SK-N-MC (cell line): ENCODE data around the gene PLXNA4.

Experiments
- DNase-seq: peaks from one replicate; pipeline ENCODE4 v3.0.0-alpha.2; 2011; ENCODE audit warnings: low read depth, low spot score
- H3K27ac ChIP-seq: fragments of 200-600 bp; sonication (generic); 2 replicates; pipeline ENCODE4 v1.5.1; 2016; ENCODE audit warnings: mixed run types
- H3K36me3 ChIP-seq: fragments of 200-600 bp; sonication (generic); 2 replicates; pipeline ENCODE4 v1.6.1; 2017; ENCODE audit warnings: antibody characterized with exemption, low read length, mixed read lengths; ENCODE audit not compliant: insufficient read depth
- H3K4me3 ChIP-seq: fragments of 200-600 bp; sonication (generic); 2 replicates; pipeline ENCODE4 v1.5.1; 2016
- H3K9ac ChIP-seq: fragments of 200-600 bp; sonication (generic); 2 replicates; pipeline ENCODE4 v1.8.0; 2017; ENCODE audit warnings: mixed run types, mixed read lengths; ENCODE audit not compliant: insufficient read length
- H3K9me3 ChIP-seq: fragments of 200-600 bp; sonication (generic); 2 replicates; pipeline ENCODE4 v1.6.1; 2017; ENCODE audit warnings: low read depth, mild to moderate bottlenecking, antibody characterized with exemption, low read length, moderate library complexity, mixed read lengths
- EZH2 ChIP-seq: fragments of 200-600 bp; sonication (generic); IDR thresholded peaks from one replicate; pipeline ENCODE4 v1.6.1; 2017; ENCODE audit warnings: antibody characterized with exemption
- FOXP2 ChIP-seq: optimal IDR thresholded peaks from 2 replicates; pipeline ENCODE3; 2011; ENCODE audit warnings: mild to moderate bottlenecking, moderate library complexity; ENCODE audit not compliant: insufficient read depth; ENCODE audit errors: extremely low read length, control extremely low read depth
- POLR2AphosphoS5 ChIP-seq: IDR thresholded peaks from 2 replicates; pipeline ENCODE4 v1.6.1; 2012; ENCODE audit warnings: mild to moderate bottlenecking, low read depth, low read length, borderline replicate concordance

The PLXNA4 gene

DNA sequence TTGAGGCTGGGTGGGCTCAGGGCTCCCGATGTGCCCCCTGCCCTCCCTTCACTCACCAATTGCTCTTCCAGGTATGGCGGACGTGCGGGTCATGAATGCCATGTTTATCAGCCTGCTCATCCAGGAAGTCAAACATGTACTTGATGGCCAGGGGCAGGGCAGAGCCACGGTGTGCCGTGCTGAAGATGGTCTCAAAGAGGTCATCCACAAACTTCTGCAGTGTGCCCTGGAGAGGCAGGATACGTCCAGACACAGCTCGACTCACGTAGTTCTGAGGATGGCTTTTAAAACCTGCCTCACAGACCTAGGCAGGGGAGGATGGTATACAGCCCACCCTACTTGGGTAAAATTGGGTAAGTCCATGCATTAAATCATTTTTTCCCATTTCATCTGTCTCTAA lies 431.2 kb downstream of the PLXNA4 start:
- H3K27ac ChIP-seq = no peak overlapping the region
- DNase-seq = no peak
- no peaks in the 10 kb centered on the region for H3K9me3 ChIP-seq
- H3K36me3 ChIP-seq = no peaks in the 10 kb centered on the region
- no peak overlapping the region for H3K4me3 ChIP-seq
- TF ChIP-seq EZH2 (no peak), POLR2AphosphoS5 (no peak), FOXP2 (no peak)
- no peak overlapping the region for H3K9ac ChIP-seq

DNA sequence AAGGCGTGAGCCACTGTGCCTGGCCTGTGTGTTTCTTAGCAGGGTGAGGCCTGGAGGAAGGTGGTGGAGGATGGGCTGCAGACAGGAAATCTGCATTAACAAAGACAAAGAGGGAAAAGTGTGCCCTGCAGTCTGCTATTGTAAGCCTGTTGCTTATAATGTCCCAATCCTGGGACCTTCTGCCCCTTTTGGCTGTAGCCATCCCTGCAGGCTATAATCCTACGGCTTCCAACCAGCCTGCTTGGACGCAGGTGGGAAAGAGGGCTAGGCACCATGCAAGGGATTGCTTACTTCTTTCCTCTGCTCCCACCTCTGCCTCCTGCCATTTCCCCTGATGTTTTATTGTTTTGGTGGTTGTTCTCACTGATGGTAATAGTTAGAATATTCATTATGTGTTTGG lies 434.3 kb downstream of the PLXNA4 start:
- Histone ChIP-seq H3K4me3 (no peak overlapping the region), H3K27ac (no peak overlapping the region), H3K36me3 (no peaks in the 10 kb centered on the region), H3K9ac (no peak overlapping the region), H3K9me3 (no peaks in the 10 kb centered on the region)
- no peak for TF ChIP-seq POLR2AphosphoS5
- TF ChIP-seq FOXP2 = no peak
- TF ChIP-seq EZH2 = no peak
- no peak for DNase-seq

DNA sequence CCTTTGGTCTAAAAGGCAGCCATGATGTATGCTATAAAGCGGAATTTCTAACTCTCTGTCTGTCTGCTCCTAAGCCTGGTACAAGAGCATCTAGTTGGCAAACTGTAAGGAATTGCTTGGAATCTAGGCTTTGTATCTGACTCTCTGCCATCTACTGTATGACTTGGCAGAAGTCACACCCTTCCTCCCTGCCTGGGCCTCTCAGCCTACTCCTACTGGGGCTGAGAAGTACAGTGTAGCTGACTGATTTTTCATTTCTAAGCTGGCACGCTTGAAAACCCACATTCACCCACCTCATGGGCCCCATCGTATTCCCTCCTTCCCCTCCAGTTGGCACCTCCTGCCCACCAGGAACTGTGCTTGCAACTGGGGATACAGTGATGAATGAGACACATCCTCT lies 435.2 kb downstream of the PLXNA4 start:
- Histone ChIP-seq H3K9ac (no peak overlapping the region), H3K4me3 (no peak overlapping the region), H3K27ac (no peak overlapping the region), H3K36me3 (no peaks in the 10 kb centered on the region), H3K9me3 (no peaks in the 10 kb centered on the region)
- no peak for DNase-seq
- no peak for TF ChIP-seq FOXP2
- TF ChIP-seq POLR2AphosphoS5 = no peak
- TF ChIP-seq EZH2 = no peak

DNA sequence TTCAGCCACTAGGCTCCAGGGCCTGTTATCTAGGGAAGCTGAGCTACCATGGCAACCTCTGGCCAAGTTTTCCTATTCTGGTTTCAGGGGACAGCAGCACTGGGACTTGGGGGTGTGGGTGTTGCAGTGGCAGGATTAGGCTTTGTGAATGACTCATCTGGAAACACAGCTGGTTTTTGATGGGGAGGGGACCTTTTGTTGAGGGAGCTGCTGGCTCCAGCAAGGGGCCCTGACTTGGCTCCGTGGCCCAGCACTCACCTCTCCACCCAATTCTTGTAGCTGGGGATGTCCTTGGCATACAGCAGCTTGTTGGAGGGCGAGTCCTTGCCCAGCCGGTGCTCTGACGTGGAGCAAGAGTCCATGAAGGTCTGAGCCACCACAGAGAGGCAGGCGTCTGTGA lies 435.9 kb downstream of the PLXNA4 start:
- no peak overlapping the region for H3K27ac ChIP-seq
- no peak overlapping the region for H3K4me3 ChIP-seq
- H3K9ac ChIP-seq = no peak overlapping the region
- H3K36me3 ChIP-seq = no peaks in the 10 kb centered on the region
- no peaks in the 10 kb centered on the region for H3K9me3 ChIP-seq
- TF ChIP-seq FOXP2 (no peak), EZH2 (no peak), POLR2AphosphoS5 (no peak)
- DNase-seq = no peak

DNA sequence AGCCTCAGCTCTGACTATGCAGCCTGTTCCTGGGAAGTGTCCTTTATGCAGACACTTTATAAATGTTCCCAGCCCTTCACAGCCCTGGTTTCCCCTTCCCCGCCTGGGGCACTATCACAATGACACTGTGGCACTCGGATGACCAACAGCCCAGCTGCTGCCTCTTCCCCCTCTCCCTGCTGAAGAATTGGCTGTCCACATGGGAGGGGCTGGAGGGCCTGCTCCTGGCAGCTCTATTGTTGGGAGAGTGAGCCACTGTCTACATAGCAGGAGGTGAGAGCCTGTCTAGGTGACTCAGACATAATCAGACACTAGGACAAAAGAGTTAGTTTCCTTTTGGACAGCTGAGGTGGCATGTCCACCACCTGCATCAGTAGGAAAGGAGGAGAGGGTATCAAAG lies 437.5 kb downstream of the PLXNA4 start:
- H3K4me3 ChIP-seq = no peak overlapping the region
- no peak overlapping the region for H3K9ac ChIP-seq
- TF ChIP-seq EZH2 = no peak
- no peak for TF ChIP-seq POLR2AphosphoS5
- TF ChIP-seq FOXP2 = no peak
- H3K36me3 ChIP-seq = no peaks in the 10 kb centered on the region
- H3K9me3 ChIP-seq = no peaks in the 10 kb centered on the region
- DNase-seq = no peak
- H3K27ac ChIP-seq = no peak overlapping the region

DNA sequence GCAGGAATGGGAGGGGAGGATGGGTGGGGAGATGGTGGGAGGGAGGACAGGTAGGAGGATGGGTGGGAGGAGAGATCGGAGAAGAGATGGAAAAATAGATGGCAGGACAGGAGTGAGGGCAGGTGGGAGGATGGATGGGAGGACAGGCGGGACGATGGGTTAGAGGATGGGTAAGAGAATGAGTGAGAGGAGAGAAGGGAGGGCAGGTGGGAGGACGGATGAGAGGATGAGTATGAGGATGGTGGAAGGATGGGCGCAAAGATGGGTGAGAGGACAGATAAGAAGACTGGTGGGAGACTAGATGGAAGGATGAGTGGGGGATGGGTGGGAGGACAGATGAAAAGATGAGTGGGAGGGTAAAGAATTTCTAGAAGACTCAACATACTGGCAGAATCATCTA lies 438.6 kb downstream of the PLXNA4 start:
- TF ChIP-seq POLR2AphosphoS5 = no peak
- no peak for TF ChIP-seq EZH2
- no peak for TF ChIP-seq FOXP2
- Histone ChIP-seq H3K27ac (no peak overlapping the region), H3K9me3 (no peaks in the 10 kb centered on the region), H3K9ac (no peak overlapping the region), H3K4me3 (no peak overlapping the region), H3K36me3 (no peaks in the 10 kb centered on the region)
- no peak for DNase-seq

DNA sequence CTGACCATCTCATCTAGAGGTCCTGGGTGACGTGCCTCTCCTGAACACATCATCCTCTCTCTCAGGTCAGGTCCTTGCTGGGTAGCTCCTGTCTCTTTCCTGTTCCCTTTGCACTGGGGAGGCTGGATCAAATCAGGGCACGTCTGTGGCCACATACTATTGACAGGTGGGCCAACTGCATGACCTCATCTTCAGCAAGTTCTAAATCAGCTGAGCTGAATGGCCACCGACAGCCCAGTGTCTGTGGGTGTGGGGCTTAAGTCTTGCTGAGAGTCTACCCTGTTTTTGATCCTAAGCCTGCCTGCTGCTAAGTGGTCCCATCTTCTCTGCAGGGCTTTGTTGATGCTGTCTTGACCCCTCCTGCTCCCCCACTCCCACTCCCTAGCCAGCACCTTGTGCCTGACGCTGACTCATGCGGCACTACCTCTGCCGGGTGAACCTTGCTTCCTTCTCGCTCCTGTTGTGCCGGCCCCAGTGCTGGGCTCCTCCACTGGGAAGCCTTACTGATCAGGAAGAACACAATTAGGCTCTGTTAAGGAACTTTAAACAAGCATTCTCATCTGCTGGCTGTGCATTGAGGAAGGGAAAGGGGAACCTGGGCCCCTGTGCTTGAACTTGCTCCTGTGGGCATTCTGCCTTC lies 440.4 kb downstream of the PLXNA4 start:
- no peaks in the 10 kb centered on the region for H3K9me3 ChIP-seq
- no peak overlapping the region for H3K4me3 ChIP-seq
- H3K27ac ChIP-seq = no peak overlapping the region
- no peak for TF ChIP-seq EZH2
- no peak for TF ChIP-seq POLR2AphosphoS5
- H3K9ac ChIP-seq = no peak overlapping the region
- no peak for DNase-seq
- no peaks in the 10 kb centered on the region for H3K36me3 ChIP-seq

DNA sequence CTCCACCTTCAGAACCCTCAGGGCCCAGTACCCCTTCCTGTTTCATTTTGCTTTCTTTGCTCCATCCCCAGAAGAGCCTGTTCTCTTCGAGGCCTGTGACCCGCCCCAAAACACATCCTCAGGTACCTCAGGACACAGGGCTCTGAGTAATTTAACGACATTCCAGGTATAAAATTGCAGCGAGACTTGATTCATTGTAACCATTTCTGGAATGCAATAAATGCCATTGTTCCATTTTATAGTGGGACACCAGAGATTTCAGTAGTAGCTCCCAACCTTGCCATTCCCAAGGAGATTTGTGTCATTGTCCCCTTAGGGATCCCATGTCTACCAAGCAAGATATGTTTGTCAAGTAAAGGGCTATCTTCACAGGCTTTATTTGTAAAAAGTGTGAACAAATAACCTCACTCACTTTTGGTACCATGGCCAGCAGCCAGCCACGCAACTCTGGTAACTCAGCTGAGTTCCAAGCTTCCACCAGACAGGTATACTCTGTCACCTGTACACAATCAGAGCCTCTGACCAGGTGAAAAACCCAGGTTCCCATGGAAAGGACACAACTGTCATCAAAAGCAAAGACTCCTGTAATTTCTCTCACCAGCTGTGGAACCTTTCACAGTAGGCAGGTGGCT lies 441.3 kb downstream of the PLXNA4 start:
- H3K4me3 ChIP-seq = no peak overlapping the region
- DNase-seq = no peak
- H3K9ac ChIP-seq = no peak overlapping the region
- no peaks in the 10 kb centered on the region for H3K9me3 ChIP-seq
- no peak for TF ChIP-seq POLR2AphosphoS5
- TF ChIP-seq FOXP2 = no peak
- no peak for TF ChIP-seq EZH2
- H3K36me3 ChIP-seq = no peaks in the 10 kb centered on the region
- no peak overlapping the region for H3K27ac ChIP-seq

DNA sequence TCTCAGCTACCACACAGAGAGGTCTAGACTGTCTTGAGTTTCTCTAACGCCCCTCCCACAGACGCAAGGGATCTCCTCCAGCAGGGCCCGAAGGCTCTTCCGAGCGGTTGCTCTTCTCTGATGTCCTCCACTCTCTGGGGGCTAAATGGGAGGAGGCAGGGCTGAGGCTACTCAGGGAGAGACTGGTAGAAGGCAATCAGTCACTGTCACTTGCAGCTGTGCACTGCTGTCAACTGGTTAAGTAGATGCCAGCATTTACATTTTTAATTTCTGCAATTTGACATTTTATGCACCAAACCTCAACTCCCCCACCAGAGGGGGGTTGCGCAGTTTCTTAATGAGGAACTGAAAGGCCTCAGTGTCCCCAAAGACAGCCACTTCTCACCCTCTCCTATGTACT lies 442.8 kb downstream of the PLXNA4 start:
- TF ChIP-seq EZH2 (no peak), POLR2AphosphoS5 (no peak), FOXP2 (no peak)

More for the DNA sequence above, 442.8 kb downstream of the PLXNA4 start:
- no peak overlapping the region for H3K9ac ChIP-seq
- no peak for DNase-seq
- no peaks in the 10 kb centered on the region for H3K9me3 ChIP-seq
- no peaks in the 10 kb centered on the region for H3K36me3 ChIP-seq
- no peak overlapping the region for H3K27ac ChIP-seq
- H3K4me3 ChIP-seq = no peak overlapping the region
